Smooth muscle cell of the brain vasculature (primary cell): ENCODE results near the gene GYPE.
"Not testable (repeated sequence)": the region's sequence is repeated elsewhere in the genome, so short reads cannot be mapped to it uniquely, and the experiment has no call there.

Experiments
- DNase-seq: peaks from one replicate; pipeline ENCODE4 v3.0.0-alpha.2; 2012; ENCODE audit warnings: low read depth, low spot score

GYPE gene

GRCh38 chr4:143905440-143905839, at the start of gene GYPE:
Gene GYPE, minus strand, starts transcription at chr4:143905559. Its CDS starts 52 bp downstream, at chr4:143905507.
- DNase-seq: not testable (repeated sequence)

GRCh38 chr4:143951458-143951972, 46.2 kb upstream of the GYPE start:
- not testable (repeated sequence) for DNase-seq

- DNase-seq: not testable (repeated sequence)
These were observed 45.6 kb upstream of the GYPE start for GRCh38 chr4:143950967-143951366.

GRCh38 chr4:143950185-143950584, 44.8 kb upstream of the GYPE start:
- not testable (repeated sequence) for DNase-seq

GRCh38 chr4:143947493-143947892, 42.1 kb upstream of the GYPE start:
- not testable (repeated sequence) for DNase-seq

- not testable (repeated sequence) for DNase-seq
These were observed 35.3 kb upstream of the GYPE start for GRCh38 chr4:143940708-143941107.

GRCh38 chr4:143939528-143939927, 34.2 kb upstream of the GYPE start:
- no peak for DNase-seq

GRCh38 chr4:143938890-143939289, 33.5 kb upstream of the GYPE start:
- DNase-seq: not testable (repeated sequence)

- DNase-seq: no peak
These were observed 15.8 kb upstream of the GYPE start for GRCh38 chr4:143921181-143921580.

- not testable (repeated sequence) for DNase-seq
These were observed 11.1 kb upstream of the GYPE start for GRCh38 chr4:143916485-143916884.

GRCh38 chr4:143912478-143912877, 7.1 kb upstream of the GYPE start:
- not testable (repeated sequence) for DNase-seq

GRCh38 chr4:143911528-143912417, 6.4 kb upstream of the GYPE start:
- DNase-seq: not testable (repeated sequence)

- not testable (repeated sequence) for DNase-seq
These were observed 5.5 kb upstream of the GYPE start for GRCh38 chr4:143910906-143911305.

- DNase-seq: not testable (repeated sequence)
These were observed 2.5 kb upstream of the GYPE start for GRCh38 chr4:143907811-143908210.

GRCh38 chr4:143904431-143904830, 928 bp downstream of the GYPE start:
- not testable (repeated sequence) for DNase-seq

- not testable (repeated sequence) for DNase-seq
These were observed 15.0 kb downstream of the GYPE start for GRCh38 chr4:143890323-143890722.

GRCh38 chr4:143888189-143888588, 17.2 kb downstream of the GYPE start:
- not testable (repeated sequence) for DNase-seq

GRCh38 chr4:143884965-143885364, 20.4 kb downstream of the GYPE start:
- DNase-seq: not testable (repeated sequence)

- DNase-seq: no peak
These were observed 21.8 kb downstream of the GYPE start for GRCh38 chr4:143883529-143883928.

- DNase-seq: no peak
These were observed 22.5 kb downstream of the GYPE start for GRCh38 chr4:143882892-143883291.

GRCh38 chr4:143879561-143879960, 25.8 kb downstream of the GYPE start:
- not testable (repeated sequence) for DNase-seq

- not testable (repeated sequence) for DNase-seq
These were observed 30.0 kb downstream of the GYPE start for GRCh38 chr4:143875357-143875756.
